Heart right ventricle (tissue), 16 donors: ENCODE results near the gene TMEFF1. TPM values are rescaled to one million over a fixed set of nuclear protein-coding genes. Genes with fewer than 3 reads are reported as not detected.
"Not testable (repeated sequence)": the region's sequence is repeated elsewhere in the genome, so short reads cannot be mapped to it uniquely, and the experiment has no call there.

Source experiments
- ATAC-seq, 8 donors: fragments of 200-7000 bp; cut with Tn5 transposase; one replicate each; pipeline ENCODE4 v1.9.1; 2020; ENCODE audit warnings: mild to moderate bottlenecking in 8 of 8, moderate library complexity in 8 of 8, moderate number of reproducible peaks in 1 of 8
- DNase-seq, 2 donors: peaks; one replicate each; pipeline ENCODE4 v3.0.0-alpha.2; 2020
- H3K27ac ChIP-seq, 10 donors: fragments of 200-600 bp; sonication (generic) in 2 of 10; one replicate each; pipeline versions ENCODE4 v1.5.0 to v1.8.0; 2020 to 2022; ENCODE audit warnings: mild to moderate bottlenecking in 3 of 10
- H3K27me3 ChIP-seq, 7 donors: fragments of 200-600 bp; one replicate each; pipeline ENCODE4 v1.8.0; 2021 to 2022; ENCODE audit warnings: mild to moderate bottlenecking in 2 of 7
- H3K36me3 ChIP-seq, 9 donors: fragments of 200-600 bp; sonication (generic) in 1 of 9; one replicate each; pipeline versions ENCODE4 v1.5.0 to v1.8.0; 2020 to 2022; ENCODE audit warnings: mild to moderate bottlenecking in 2 of 9
- H3K4me1 ChIP-seq, 9 donors: fragments of 200-600 bp; sonication (generic) in 1 of 9; one replicate each; pipeline versions ENCODE4 v1.5.0 to v1.8.0; 2020 to 2022; ENCODE audit warnings: mild to moderate bottlenecking in 4 of 9
- H3K4me3 ChIP-seq, 10 donors: fragments of 200-600 bp; sonication (generic) in 2 of 10; one replicate each; pipeline versions ENCODE4 v1.5.0 to v1.8.0; 2020 to 2022; ENCODE audit warnings: mild to moderate bottlenecking in 7 of 10, moderate library complexity in 2 of 10
- H3K9me3 ChIP-seq, 11 donors: fragments of 200-600 bp in 10 of 11; sonication (generic) in 2 of 11; one replicate each; pipeline versions ENCODE4 v1.5.0 to v1.8.0; 2013 to 2022; ENCODE audit warnings: mild to moderate bottlenecking in 2 of 11, control low read depth in 1 of 11, moderate library complexity in 1 of 11
- CTCF ChIP-seq, 9 donors: fragments of 200-600 bp; sonication (generic) in 2 of 9; IDR thresholded peaks; one replicate each; pipeline versions ENCODE4 v1.5.0 to v1.8.0; 2021 to 2022; ENCODE audit warnings: antibody characterized with exemption in 9 of 9, mild to moderate bottlenecking in 5 of 9, moderate library complexity in 1 of 9
- WGBS, 2 donors: extraction: QIAGEN DNeasy Blood & Tissue Kit; methylation state at CpG; one replicate each; pipeline ENCODE4 v1.1.7; 2013; ENCODE audit warnings: inconsistent platforms in 1 of 2; 5-methylcytosine and 5-hydroxymethylcytosine counted together
- intact Hi-C, 10 donors: fragments of 100-400 bp; cut with DNase I; formaldehyde crosslinking; loops; one replicate each; pipeline versions ENCODE4 v1.11.1 to v1.14.2; 2022
- polyA plus RNA-seq, 2 donors: library from polyadenylated mRNA; stranded (reverse); fragments of 200-250 nt; gene quantifications; one replicate each; pipeline ENCODE4 v1.2.3, GENCODE V29; 2013
- total RNA-seq, 10 donors: library from RNA; stranded (reverse); fragmentation: NEBNext Ultra II Directional in 3 of 10; extraction: Animal tissue kit (Norgen Biotek cat#: 25700) in 3 of 10; gene quantifications; one replicate each; pipeline versions ENCODE4 v1.2.1 to v1.2.4, GENCODE V29; 2021 to 2023
- donor health status: Arrhythmogenic right ventricular cardiomyopathy.
- donor health status: ischemic (EF 13 %, LVEDD 7.1; RV severe dilation, severe dysfunction).
- donor health status: healthy with polysubstance abuse.
- donor health status: DM: no; HTN: yes; CAD: no.
- donor health status: DM: no; HTN: no; CAD: no.
- donor health status: ischemic (EF 25% LVEDD 6.9; RV normal size, moderate dysfunction).
- donor health status: ischemic (EF 25% LVEDD 5.7; RV mildly dilated, moderate dysfunction).
- donor health status: healthy.
- donor health status: DM: yes; HTN: yes; CAD: no.
- donor health status: Ischemic cardiomyopathy.
- donor health status: ischemic (EF 35%, LVEDD 5.7; RV mildly dilated, moderate dysfunction).
- donor health status: nonischemic (EF 11% LVEDD 7.7; RV severe dilation, severe dysfunction).
- donor health status: DM: yes; HTN: yes; CAD: no.
- donor health status: PGD.
- donor health status: ischemic (EF 29% LVEDD 5.4; RV normal size, mild dysfunction).
- donor health status: nonischemic (EF 23%, LVEDD 6.1; RV moderate dilation, normal function).

TMEFF1 gene
- total and polyA plus RNA-seq, 12 donors: 0.03 to 0.60 (median 0.18) TPM; not detected in 7

- 89 to 95% methylated on average over 5 of the region's 5 CpGs for WGBS, 2 donors
- DNase-seq: no peak
- Histone ChIP-seq H3K4me3 (no peak overlapping the region), H3K36me3 (no peaks in the 10 kb centered on the region), H3K4me1 (no peaks in the 10 kb centered on the region), H3K27me3 (no peaks in the 10 kb centered on the region), H3K27ac (no peak overlapping the region), H3K9me3 (peaks cover 0 to 4% (median 0%) of the 10 kb centered on the region in 11 donors)
- ATAC-seq: no peak
- intact Hi-C loops: no loop called here
- TF ChIP-seq CTCF (IDR thresholded peaks at IDR 0.05): no peak
Measured at GRCh38 chr9:100498592-100498991, 25.6 kb downstream of the TMEFF1 start.

- ATAC-seq (no peak), DNase-seq (no peak)
- Histone ChIP-seq H3K4me3 (no peak overlapping the region), H3K27ac (no peak overlapping the region), H3K4me1 (no peaks in the 10 kb centered on the region), H3K27me3 (no peaks in the 10 kb centered on the region), H3K9me3 (peaks cover 0 to 4% (median 0%) of the 10 kb centered on the region in 11 donors), H3K36me3 (no peaks in the 10 kb centered on the region)
- 92 to 94% methylated on average over 4 of the region's 4 CpGs for WGBS, 2 donors
- TF ChIP-seq CTCF (IDR thresholded peaks at IDR 0.05): no peak
- intact Hi-C loops: no loop called here
Measured at GRCh38 chr9:100499460-100499859, 26.5 kb downstream of the TMEFF1 start.

GRCh38 chr9:100499866-100500265 is 26.9 kb downstream of the TMEFF1 start:
- DNase-seq: no peak
- Histone ChIP-seq H3K27me3 (no peaks in the 10 kb centered on the region), H3K9me3 (peaks cover 0 to 4% (median 0%) of the 10 kb centered on the region in 11 donors), H3K4me3 (no peak overlapping the region), H3K36me3 (no peaks in the 10 kb centered on the region), H3K27ac (no peak overlapping the region), H3K4me1 (no peaks in the 10 kb centered on the region)
- intact Hi-C loops: loop anchor here in 4 of 10 donors (5.0 to 10.0 kb wide), 2 partner anchors 95 to 97 kb away; no protein-coding TSS in a partner anchor
- WGBS, 2 donors: 61 to 86% methylated on average over 2 of the region's 2 CpGs
- no peak for TF ChIP-seq CTCF (IDR thresholded peaks at IDR 0.05)
- no peak for ATAC-seq

GRCh38 chr9:100505564-100506159 is 32.7 kb downstream of the TMEFF1 start:
- intact Hi-C loops: loop anchor here in 8 of 10 donors (1.0 to 10.0 kb wide), 4 partner anchors 77 to 92 kb away; no protein-coding TSS in a partner anchor
- H3K27ac ChIP-seq: no peak overlapping the region
- peaks cover 0 to 5% (median 0%) of the 10 kb centered on the region in 9 donors for H3K4me1 ChIP-seq
- TF ChIP-seq CTCF (IDR thresholded peaks at IDR 0.05): peak; percentile 46 to 75 (median 72)
- no peaks in the 10 kb centered on the region for H3K27me3 ChIP-seq
- H3K9me3 ChIP-seq: peaks cover 0 to 3% (median 0%) of the 10 kb centered on the region in 11 donors
- H3K36me3 ChIP-seq: no peaks in the 10 kb centered on the region
- ATAC-seq (no peak), DNase-seq (peak; percentile 57 to 58)
- H3K4me3 ChIP-seq: no peak overlapping the region
- 34 to 42% methylated on average over 4 of the region's 4 CpGs for whole genome bisulfite sequencing, 2 donors

GRCh38 chr9:100507350-100507749 is 34.4 kb downstream of the TMEFF1 start:
- not testable (repeated sequence) for ATAC-seq, H3K27me3 ChIP-seq, H3K4me3 ChIP-seq, H3K27ac ChIP-seq, DNase-seq, H3K4me1 ChIP-seq, H3K36me3 ChIP-seq, H3K9me3 ChIP-seq
- intact Hi-C loops: loop anchor here in 6 of 10 donors (5.0 to 10.0 kb wide), 3 partner anchors 75 to 90 kb away; no protein-coding TSS in a partner anchor
